SK-N-SH (cell line): Measurements from ENCODE around the gene PCBD2.

ENCODE experiments used
- CTCF ChIP-seq: fragments of 200-600 bp; sonication (generic); IDR thresholded peaks from 2 replicates; pipeline ENCODE4 v1.6.1; 2017; ENCODE audit warnings: antibody characterized with exemption, mild to moderate bottlenecking, moderate library complexity
- POLR2AphosphoS5 ChIP-seq: IDR thresholded peaks from 2 replicates; pipeline ENCODE4 v1.6.1; 2012; ENCODE audit warnings: low read depth, low read length
- SIN3A ChIP-seq: IDR thresholded peaks from 2 replicates; pipeline ENCODE4 v1.6.1; 2012; ENCODE audit warnings: low read depth, mild to moderate bottlenecking, low read length, moderate library complexity, borderline replicate concordance

- TF ChIP-seq CTCF (no peak), POLR2AphosphoS5 (peak; percentile 65), SIN3A (peak; percentile 31; the same call in 1 of the 2 replicates)
Measured at GRCh38 chr5:134874831-134875655, 29.9 kb upstream of the PCBD2 start.
